ENCODE results near the gene LRPPRC. TPM values are rescaled to one million over a fixed set of nuclear protein-coding genes. Genes with fewer than 3 reads are reported as not detected.

The LRPPRC gene
- total and polyA plus RNA-seq, 10 of the 15 experiments (the other 5 are each of a cell fraction or from before 2014, with no cell fraction given), result 34.1 to 152 (median 97.0) TPM

DNA sequence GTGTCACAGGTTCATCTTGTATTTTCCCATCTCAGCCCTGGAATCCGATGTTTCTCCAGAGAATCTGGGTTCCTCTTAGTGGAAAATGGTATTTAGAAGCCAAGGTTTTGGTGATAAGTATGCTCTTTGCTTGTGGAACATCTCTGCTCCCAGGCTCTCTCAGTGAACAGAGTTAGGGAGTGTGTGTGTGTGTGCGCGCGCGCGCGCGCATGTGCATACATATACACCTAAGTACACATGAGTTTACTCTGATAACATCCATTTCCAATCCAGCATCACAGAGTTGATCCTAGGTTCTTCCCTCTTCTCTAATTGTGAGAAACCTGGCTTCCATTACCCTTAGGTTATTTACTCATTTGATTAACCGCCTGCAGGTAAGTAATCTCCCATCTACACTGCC is 115.3 kb downstream of the LRPPRC start:
- H3K79me2 ChIP-seq (ENCODE audit: control insufficient read depth, insufficient read depth, low read length), result no peaks in the 10 kb centered on the region
- no peak overlapping the region for H2AFZ ChIP-seq (ENCODE audit: control insufficient read depth, low read depth, low read length)
- no peak for FAIRE-seq
- no peak overlapping the region for H3K4me2 ChIP-seq (ENCODE audit: control insufficient read depth, insufficient read depth)
- ChIA-PET RAD21 (ENCODE audit: unreplicated experiment) (no interaction called here), SMC1A (ENCODE audit: uncharacterized antibody, unreplicated experiment) (no interaction called here), POLR2A (no interaction called here), CTCF (no interaction called here)
- H4K20me1 ChIP-seq (ENCODE audit: control insufficient read depth, insufficient read depth), result no peaks in the 10 kb centered on the region
- in situ Hi-C loops (cut with MboI), result no loop called here
- WGBS (ENCODE audit: insufficient coverage, insufficient replicate concordance, low lambda C conversion rate, missing lambda C conversion rate), result 78% methylated on average over 9 of the region's 9 CpGs
- peaks cover 0 to 2% of the 10 kb centered on the region in 2 experiments; a peak in 1 of 4 replicates for H3K36me3 ChIP-seq (ENCODE audit: control insufficient read depth in 2 of 2, insufficient read depth in 2 of 2, low read length in 1 of 2)
- no peak overlapping the region for H3K4me3 ChIP-seq
- no peak for ATAC-seq
- TF ChIP-seq RAD51 (IDR thresholded peaks at IDR 0.05) (no peak), TCF3 (IDR thresholded peaks at IDR 0.05; ENCODE audit: borderline replicate concordance, insufficient read depth, low read depth, low read length) (no peak), TCF7 (IDR thresholded peaks at IDR 0.05; ENCODE audit: borderline replicate concordance) (no peak), MTA2 (IDR thresholded peaks at IDR 0.05; ENCODE audit: low read depth) (no peak), KDM1A (IDR thresholded peaks at IDR 0.05; ENCODE audit: borderline replicate concordance) (no peak), TCF12 (IDR thresholded peaks at IDR 0.05; ENCODE audit: low read depth, low read length) (no peak), YBX1 (IDR thresholded peaks at IDR 0.05) (no peak), PML (IDR thresholded peaks at IDR 0.05; ENCODE audit: low read length) (no peak), POLR2A (IDR thresholded peaks at IDR 0.05; ENCODE audit: low read depth, low read length) (no peak), ZZZ3 (IDR thresholded peaks at IDR 0.05; ENCODE audit: control insufficient read depth, insufficient read length, low read depth) (no peak), FOXK2 (IDR thresholded peaks at IDR 0.05) (no peak), CHD1 (IDR thresholded peaks at IDR 0.05; ENCODE audit: low read depth, low read length) (no peak), POLR2AphosphoS5 (IDR thresholded peaks at IDR 0.05; ENCODE audit: low read length) (no peak), TBL1XR1 (IDR thresholded peaks at IDR 0.05; ENCODE audit: low read depth, low read length) (no peak), ATF7 (IDR thresholded peaks at IDR 0.05; ENCODE audit: low read depth) (no peak), CBX5 (IDR thresholded peaks at IDR 0.05; ENCODE audit: low read depth) (no peak)
- TF ChIP-seq, protein P1, sequence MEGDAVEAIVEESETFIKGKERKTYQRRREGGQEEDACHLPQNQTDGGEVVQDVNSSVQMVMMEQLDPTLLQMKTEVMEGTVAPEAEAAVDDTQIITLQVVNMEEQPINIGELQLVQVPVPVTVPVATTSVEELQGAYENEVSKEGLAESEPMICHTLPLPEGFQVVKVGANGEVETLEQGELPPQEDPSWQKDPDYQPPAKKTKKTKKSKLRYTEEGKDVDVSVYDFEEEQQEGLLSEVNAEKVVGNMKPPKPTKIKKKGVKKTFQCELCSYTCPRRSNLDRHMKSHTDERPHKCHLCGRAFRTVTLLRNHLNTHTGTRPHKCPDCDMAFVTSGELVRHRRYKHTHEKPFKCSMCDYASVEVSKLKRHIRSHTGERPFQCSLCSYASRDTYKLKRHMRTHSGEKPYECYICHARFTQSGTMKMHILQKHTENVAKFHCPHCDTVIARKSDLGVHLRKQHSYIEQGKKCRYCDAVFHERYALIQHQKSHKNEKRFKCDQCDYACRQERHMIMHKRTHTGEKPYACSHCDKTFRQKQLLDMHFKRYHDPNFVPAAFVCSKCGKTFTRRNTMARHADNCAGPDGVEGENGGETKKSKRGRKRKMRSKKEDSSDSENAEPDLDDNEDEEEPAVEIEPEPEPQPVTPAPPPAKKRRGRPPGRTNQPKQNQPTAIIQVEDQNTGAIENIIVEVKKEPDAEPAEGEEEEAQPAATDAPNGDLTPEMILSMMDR (IDR thresholded peaks at IDR 0.05 in 2 of 3, conservative IDR thresholded peaks at IDR 0.05 in 1 of 3; ENCODE audit: control insufficient read depth in 2 of 3, extremely low read depth in 1 of 3, insufficient read depth in 1 of 3, low read depth in 3 of 3, low read length in 3 of 3), result no peak
- H3K27me3 ChIP-seq (replicated peaks in 1 of 2; ENCODE audit: control insufficient read depth in 2 of 2, insufficient read depth in 2 of 2, low read length in 1 of 2), result no peaks in the 10 kb centered on the region; a peak in 1 of 4 replicates
- intact Hi-C loops (cut with micrococcal nuclease; ENCODE audit: unreplicated experiment), result no loop called here
- no peaks in the 10 kb centered on the region for H3K4me1 ChIP-seq (ENCODE audit: control insufficient read depth, insufficient read depth, low read length)
- H3K27ac ChIP-seq (ENCODE audit: control insufficient read depth, insufficient read depth), result no peak overlapping the region
- H3K9me3 ChIP-seq (replicated peaks; ENCODE audit: control insufficient read depth, insufficient read depth, low read length), result no peaks in the 10 kb centered on the region
- no peak for DNase-seq (ENCODE audit: low read depth, low spot score)
- BruUV-seq (replicated peaks), result no TSS peak
- H3K9ac ChIP-seq (ENCODE audit: control insufficient read depth, insufficient read depth, low read length), result no peak overlapping the region
